ENCODE data around the gene CIT.
"Not testable (repeated sequence)": the region's sequence is repeated elsewhere in the genome, so short reads cannot be mapped to it uniquely, and the experiment has no call there.

CIT gene

DNA sequence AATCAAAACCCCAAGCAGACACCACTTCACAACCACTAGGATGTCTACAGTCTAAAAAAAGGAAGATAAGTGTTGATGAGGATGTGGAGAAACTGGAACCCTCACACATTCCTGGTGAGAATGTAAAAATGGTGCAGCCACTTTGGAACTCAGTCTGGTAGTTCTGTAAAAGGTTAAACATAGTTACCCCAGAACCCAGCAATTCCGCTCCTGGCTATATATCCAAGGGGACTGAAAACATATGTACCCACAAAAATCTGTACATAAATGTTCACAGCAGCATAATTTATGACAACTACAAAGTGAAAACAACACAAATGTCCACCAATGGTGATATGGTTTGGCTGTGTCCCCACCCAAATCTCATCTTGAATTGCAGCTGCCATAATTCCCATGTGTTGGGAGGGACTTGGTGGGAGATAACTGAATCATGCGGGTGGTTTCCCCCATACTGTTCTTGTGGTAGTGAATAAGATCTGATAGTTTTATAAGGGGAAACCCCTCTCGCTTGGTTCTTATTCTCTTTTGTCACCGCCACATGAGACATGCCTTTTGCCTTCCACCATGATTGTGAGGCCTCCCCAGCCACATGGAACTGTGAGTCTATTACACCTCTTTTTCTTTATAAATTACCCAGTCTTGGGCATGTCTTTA, 162.4 kb downstream of the CIT start:
- no peak overlapping the region for H3K4me3 ChIP-seq (ENCODE audit: low read length)
- no peak for DNase-seq (ENCODE audit: low read depth, low spot score)

GRCh38 chr12:119713551-119714031, 163.5 kb downstream of the CIT start:
- no peak overlapping the region for H3K4me3 ChIP-seq (ENCODE audit: low read length)
- DNase-seq (ENCODE audit: low read depth, low spot score), result no peak

GRCh38 chr12:119712721-119713120, 164.4 kb downstream of the CIT start:
- DNase-seq (ENCODE audit: low read depth, low spot score), result no peak
- H3K4me3 ChIP-seq (ENCODE audit: low read length), result no peak overlapping the region

DNA sequence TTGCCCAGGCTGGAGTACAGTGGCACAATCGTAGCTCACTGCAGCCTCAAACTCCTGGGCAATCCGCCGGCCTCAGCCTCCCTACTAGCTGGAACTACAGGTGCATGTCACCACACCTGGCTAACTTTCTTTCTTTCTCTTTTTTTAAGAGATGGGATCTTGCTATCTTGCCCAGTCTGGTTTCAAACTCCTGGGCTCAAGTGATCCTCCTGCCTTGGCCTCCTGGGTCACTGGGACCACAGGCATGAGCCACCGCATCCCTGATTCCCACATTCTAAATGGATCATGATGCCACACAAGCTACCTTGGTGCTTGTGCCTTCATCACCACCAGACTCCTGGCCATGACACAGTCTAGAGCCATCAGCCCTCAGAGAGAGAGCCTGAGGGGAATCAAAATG, 165.4 kb downstream of the CIT start:
- DNase-seq (ENCODE audit: low read depth, low spot score), result no peak
- no peak overlapping the region for H3K4me3 ChIP-seq (ENCODE audit: low read length)

- no peak overlapping the region for H3K4me3 ChIP-seq (ENCODE audit: low read length)
- no peak for DNase-seq (ENCODE audit: low read depth, low spot score)
These were observed 166.1 kb downstream of the CIT start for GRCh38 chr12:119710965-119711551.

DNA sequence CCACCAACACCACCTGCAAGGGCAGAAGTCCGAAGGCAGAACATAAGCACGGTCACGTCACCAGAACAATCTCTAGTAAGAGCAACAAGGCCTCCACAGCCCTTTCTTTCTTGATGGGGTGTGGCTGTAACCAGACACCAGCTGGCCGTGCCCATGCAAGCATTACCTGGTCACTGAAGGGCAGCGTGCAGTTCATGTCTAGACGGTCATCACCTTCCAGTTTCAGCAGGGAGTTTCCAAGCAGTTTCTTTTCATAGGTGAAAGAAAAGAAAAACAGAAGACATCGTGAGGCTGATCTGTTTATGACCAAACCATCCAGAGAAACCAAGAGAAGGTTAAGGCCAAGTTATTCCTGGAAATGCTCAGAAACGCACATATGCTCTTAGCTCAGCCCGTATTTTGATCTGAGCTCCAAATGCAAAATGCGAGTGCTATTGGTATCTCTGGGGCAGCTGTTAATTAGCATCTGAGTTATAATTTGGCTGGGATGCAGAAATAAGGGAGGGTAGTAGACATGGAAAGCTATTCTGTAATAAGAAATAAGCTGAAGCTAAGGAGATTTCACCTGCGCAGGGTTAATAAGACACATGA, 166.7 kb downstream of the CIT start:
- no peak for DNase-seq (ENCODE audit: low read depth, low spot score)
- no peak overlapping the region for H3K4me3 ChIP-seq (ENCODE audit: low read length)

DNA sequence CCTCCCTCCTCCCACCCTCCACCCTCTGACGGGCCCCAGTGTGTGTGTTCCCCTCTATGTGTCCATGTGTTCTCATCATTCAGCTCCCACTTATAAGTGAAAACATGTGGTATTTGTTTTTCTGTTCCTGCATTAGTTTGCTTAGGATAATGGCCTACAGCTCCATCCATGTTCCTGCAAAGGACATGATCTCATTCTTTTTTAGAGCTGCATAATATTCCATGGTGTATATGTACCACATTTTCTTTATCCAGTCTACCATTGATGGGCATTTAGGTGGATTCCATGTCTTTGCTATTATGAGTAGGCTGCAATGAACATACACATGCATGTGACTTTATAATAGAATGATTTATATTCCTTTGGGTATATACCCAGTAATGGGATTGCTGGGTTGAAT, 170.7 kb downstream of the CIT start:
- not testable (repeated sequence) for H3K4me3 ChIP-seq (ENCODE audit: low read length)

DNA sequence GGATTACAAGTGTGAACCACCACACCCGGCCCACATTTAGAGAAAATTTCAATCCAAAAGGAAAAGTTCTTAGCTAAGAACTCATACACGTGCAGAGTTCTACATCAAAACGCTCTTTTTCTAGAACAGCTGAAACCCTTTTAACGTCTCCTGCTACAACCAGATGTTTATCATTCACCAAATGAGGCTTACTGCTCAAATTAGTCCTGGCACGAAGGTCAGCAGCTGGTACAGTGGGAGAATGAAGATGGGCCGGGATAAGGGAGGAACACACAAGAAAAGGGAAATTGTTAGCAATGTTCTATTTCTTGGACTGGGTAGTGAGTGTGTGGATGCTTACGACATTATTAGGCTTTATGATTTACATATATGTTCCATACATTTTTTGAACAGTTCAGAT, 171.9 kb downstream of the CIT start:
- no peak overlapping the region for H3K4me3 ChIP-seq (ENCODE audit: low read length)
- DNase-seq (ENCODE audit: low read depth, low spot score), result no peak

More for the DNA sequence above, 170.7 kb downstream of the CIT start:
- not testable (repeated sequence) for DNase-seq (ENCODE audit: low read depth, low spot score)

DNA sequence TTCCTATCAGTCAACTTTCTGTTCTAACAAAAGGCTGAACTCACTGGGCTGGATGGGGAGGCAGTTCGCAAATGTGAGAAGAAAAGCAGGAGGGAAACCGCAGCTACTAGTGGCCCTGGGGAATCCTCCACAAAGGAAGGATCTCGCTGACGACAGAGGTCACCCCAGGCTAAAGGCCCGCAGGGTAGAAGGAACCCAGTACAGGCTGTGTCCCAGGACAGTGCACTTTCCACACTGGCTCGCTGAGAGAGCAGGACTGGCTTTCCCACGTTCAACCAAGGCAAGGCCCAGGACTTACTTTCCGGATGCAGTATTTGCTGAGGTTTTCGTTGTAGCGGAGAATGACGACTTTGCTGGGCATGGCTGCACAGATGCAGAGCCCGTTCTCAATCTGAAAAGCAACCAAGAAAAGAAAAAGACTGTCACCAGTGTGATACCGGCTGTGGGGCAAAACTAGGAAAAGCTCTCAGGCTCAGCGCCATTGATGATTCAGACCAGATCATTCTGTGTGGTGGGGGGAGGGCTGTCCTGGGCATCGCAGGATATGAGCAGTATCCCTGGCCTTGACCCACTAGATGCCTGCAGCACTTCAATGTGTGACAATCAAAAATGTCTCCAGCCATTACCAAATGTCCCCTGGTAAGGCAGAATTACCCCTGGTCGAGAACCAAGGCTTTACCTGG, 172.9 kb downstream of the CIT start:
- no peak for DNase-seq (ENCODE audit: low read depth, low spot score)
- no peak overlapping the region for H3K4me3 ChIP-seq (ENCODE audit: low read length)

- H3K4me3 ChIP-seq (ENCODE audit: low read length), result no peak overlapping the region
- no peak for DNase-seq (ENCODE audit: low read depth, low spot score)
These were observed 177.0 kb downstream of the CIT start for GRCh38 chr12:119700078-119700477.

DNA sequence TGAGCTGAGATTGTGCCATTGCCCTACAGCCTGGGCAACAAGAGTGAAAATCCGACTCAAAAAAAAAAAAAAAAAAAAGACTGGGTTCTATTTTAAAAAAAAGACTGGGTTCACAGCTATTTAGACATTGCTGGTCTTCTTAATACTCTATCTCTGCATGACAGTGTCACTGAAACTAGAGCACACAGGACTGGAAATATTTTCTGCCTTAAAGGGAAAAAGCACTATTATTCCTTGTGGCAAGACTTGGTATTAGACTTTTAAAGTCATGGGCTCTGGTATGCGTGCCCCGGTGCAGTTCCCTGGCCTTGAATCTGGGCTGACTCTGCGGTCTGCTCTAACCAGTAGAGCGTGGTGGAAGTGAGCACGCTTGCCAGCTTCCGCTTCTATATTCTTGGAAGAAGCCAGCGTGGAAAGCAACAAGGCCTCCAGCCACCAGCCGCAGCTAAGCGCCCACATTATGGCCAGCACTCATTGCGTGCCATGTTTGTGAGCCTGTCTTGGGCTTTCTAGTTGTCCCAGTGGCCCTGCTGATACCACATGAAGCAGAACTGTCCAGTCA, 177.8 kb downstream of the CIT start:
- no peak for DNase-seq (ENCODE audit: low read depth, low spot score)
- H3K4me3 ChIP-seq (ENCODE audit: low read length), result no peak overlapping the region

GRCh38 chr12:119696943-119697342, 180.2 kb downstream of the CIT start:
- no peak overlapping the region for H3K4me3 ChIP-seq (ENCODE audit: low read length)
- no peak for DNase-seq (ENCODE audit: low read depth, low spot score)

GRCh38 chr12:119695034-119695433, 182.1 kb downstream of the CIT start:
- no peak for DNase-seq (ENCODE audit: low read depth, low spot score)
- H3K4me3 ChIP-seq (ENCODE audit: low read length), result no peak overlapping the region

DNA sequence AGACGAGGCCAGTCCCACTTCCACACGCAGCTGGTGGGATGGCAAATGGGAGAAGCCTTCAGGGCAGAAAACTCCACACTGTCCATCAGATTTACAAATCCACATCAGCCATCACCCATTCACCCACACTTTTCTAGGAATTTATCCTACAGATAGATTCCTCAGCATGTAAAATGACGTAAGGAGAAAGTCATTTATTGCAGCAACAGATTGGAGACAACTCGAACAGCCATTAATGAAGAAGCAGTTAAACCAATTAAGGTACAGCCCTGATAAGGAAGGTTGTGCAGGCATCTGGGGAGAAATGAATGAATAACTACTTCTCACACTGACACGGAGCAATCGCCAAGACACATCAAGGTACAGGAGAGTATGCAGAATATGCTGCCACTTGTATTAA, 183.0 kb downstream of the CIT start:
- no peak for DNase-seq (ENCODE audit: low read depth, low spot score)
- no peak overlapping the region for H3K4me3 ChIP-seq (ENCODE audit: low read length)

GRCh38 chr12:119693511-119693910, 183.6 kb downstream of the CIT start:
- no peak overlapping the region for H3K4me3 ChIP-seq (ENCODE audit: low read length)
- DNase-seq (ENCODE audit: low read depth, low spot score), result no peak

DNA sequence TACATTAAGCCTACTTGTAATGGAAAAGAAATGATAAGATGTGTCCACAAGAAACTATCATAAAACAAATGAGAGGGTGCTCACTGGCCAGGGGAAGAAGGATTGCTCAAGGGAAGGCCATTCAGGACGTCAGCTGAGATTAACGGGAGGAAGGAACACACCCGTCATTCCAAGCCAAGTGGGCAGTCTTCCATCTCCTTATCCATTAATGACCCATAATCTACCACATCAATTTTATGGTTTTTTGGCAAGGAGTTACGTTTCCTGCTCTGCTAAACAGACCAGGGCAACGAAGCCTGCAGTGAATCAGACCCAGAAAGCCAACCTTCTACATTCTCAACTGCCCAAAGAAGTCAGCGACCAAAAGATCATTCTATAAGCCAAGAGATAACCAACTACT, 184.1 kb downstream of the CIT start:
- DNase-seq (ENCODE audit: low read depth, low spot score), result no peak
- H3K4me3 ChIP-seq (ENCODE audit: low read length), result no peak overlapping the region

- H3K4me3 ChIP-seq (ENCODE audit: low read length), result no peak overlapping the region
- DNase-seq (ENCODE audit: low read depth, low spot score), result no peak
These were observed 184.7 kb downstream of the CIT start for GRCh38 chr12:119692410-119692809.

GRCh38 chr12:119691202-119691810, 185.8 kb downstream of the CIT start:
- no peak for DNase-seq (ENCODE audit: low read depth, low spot score)
- H3K4me3 ChIP-seq (ENCODE audit: low read length), result no peak overlapping the region

DNA sequence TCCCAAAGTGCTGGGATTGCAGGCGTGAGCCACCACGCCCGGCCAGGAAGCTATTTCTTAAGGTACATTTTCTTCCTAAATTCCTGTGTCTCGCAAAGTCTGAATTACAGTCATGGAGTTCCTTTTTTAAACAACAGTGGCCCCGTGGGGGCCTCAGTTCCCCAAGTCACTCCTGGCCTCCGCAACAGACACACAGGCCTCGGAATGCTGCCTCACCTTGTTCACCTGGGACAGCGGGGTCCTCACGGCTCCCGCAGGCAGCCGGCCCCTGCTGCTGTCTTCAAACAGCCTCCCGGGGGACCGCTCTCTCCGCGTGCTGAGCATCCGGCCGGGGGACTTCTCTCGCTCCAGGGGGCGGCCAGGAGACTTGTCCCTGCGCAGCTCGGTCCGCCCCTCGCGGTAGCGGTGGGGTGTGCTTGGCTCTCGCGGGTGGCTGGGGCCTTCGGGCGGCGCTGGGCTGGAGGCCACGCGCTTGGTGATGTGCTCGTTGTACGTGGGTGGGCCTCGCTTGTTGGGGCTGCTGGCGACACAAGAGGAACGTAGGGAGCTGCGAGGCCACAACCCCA, 187.1 kb downstream of the CIT start:
- H3K4me3 ChIP-seq (ENCODE audit: low read length), result no peak overlapping the region
- DNase-seq (ENCODE audit: low read depth, low spot score), result no peak

All from Jurkat, Clone E6-1 (cell line).